ENCODE data around the gene PHLPP1.

- no peak for TF ChIP-seq POLR2A (IDR thresholded peaks at IDR 0.05)
- TF ChIP-seq CTCF (IDR thresholded peaks at IDR 0.05) = no peak
Observed at GRCh38 chr18:62977512-62977911, 262.2 kb downstream of the PHLPP1 start.
